MM.1S (cell line): ENCODE data around the gene SERTM1.

Experiments used
- CTCF ChIP-seq: fragments of 300-600 bp; sonication (generic); IDR thresholded peaks from 2 replicates; pipeline ENCODE4 v1.5.1; 2016; ENCODE audit warnings: antibody characterized with exemption, low read length, mixed read lengths
- EZH2 ChIP-seq: fragments of 300-600 bp; sonication (generic); optimal IDR thresholded peaks from 2 replicates; pipeline ENCODE3; 2017; ENCODE audit warnings: low read depth, mild to moderate bottlenecking, antibody characterized with exemption, low read length, mixed read lengths

GRCh38 chr13:36639610-36640009 is 34.2 kb upstream of the SERTM1 start:
- TF ChIP-seq CTCF = no peak
- no peak for TF ChIP-seq EZH2
